GM19328 (cell line): ENCODE results near the gene ZC3HAV1.
"Not testable (repeated sequence)": the region's sequence is repeated elsewhere in the genome, so short reads cannot be mapped to it uniquely, and the experiment has no call there.

Source experiments
- ATAC-seq: cut with Tn5 transposase; IDR thresholded peaks from one replicate; pipeline ENCODE4 v1.9.1; 2021; ENCODE audit warnings: mild to moderate bottlenecking, moderate library complexity; ENCODE audit not compliant: unreplicated experiment

ZC3HAV1 gene

GRCh38 chr7:139025861-139026260, 83.7 kb downstream of the ZC3HAV1 start:
- not testable (repeated sequence) for ATAC-seq

GRCh38 chr7:139023076-139023475, 86.4 kb downstream of the ZC3HAV1 start:
- no peak for ATAC-seq

- ATAC-seq = no peak
These were observed 87.2 kb downstream of the ZC3HAV1 start for GRCh38 chr7:139022286-139022685.

- no peak for ATAC-seq
These were observed 90.6 kb downstream of the ZC3HAV1 start for GRCh38 chr7:139018910-139019309.

- peak; percentile 86 for ATAC-seq
These were observed 92.5 kb downstream of the ZC3HAV1 start for GRCh38 chr7:139016931-139017511.

- no peak for ATAC-seq
These were observed 98.1 kb downstream of the ZC3HAV1 start for GRCh38 chr7:139011373-139011772.

GRCh38 chr7:139004321-139005090, 105.0 kb downstream of the ZC3HAV1 start:
- no peak for ATAC-seq

- ATAC-seq = no peak
These were observed 110.1 kb downstream of the ZC3HAV1 start for GRCh38 chr7:138999414-138999813.
